Measurements from ENCODE around the gene PPIF.

DNA sequence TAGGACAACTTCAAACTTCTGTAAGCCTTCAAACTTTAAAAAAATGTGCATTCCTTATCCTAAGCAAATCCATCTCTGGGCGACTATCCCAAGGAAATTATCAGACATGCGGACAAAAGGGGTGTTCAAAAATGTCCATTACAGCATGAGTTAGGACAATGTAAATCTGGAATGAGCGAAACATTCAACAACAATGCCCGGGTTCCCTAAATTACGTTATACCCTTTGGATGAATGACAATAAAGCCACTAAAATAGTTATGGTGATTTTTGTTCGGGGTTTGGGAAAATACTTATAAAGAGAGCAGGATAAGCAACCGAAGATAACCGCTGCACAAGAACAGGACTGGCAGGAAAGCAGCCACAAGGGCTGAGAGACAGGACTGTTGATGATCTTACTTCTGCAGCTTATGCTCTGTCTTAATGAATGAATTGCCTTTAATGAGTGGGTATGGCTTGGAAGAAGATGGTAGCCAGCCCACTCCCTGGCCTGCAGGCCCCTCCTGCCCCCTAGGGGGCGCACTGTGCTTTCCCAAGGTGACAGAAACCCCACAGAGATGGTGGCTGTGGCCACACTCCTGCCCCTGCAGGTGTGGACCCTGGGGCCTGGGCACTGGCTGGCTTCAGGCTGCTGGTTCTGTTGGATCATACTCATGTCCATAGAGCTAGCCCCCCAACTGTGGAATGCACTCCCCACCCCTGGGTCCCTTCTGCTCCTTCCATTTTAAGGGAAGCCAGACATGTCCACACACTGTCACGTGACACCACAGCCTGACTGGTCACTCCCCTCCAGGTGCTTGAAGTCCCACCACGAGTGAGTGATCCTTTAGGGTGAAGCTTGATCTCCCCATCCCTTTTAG lies 53.1 kb downstream of the PPIF start:
- TF ChIP-seq POLR2A (IDR thresholded peaks at IDR 0.05; ENCODE audit: low read length) (no peak), GATA1 (IDR thresholded peaks at IDR 0.05; ENCODE audit: low read depth, low read length) (no peak)

All from erythroblast (primary cell).